Measurements from ENCODE around the gene MYRFL.
"Not testable (repeated sequence)": the region's sequence is repeated elsewhere in the genome, so short reads cannot be mapped to it uniquely, and the experiment has no call there.

Gene MYRFL

DNA sequence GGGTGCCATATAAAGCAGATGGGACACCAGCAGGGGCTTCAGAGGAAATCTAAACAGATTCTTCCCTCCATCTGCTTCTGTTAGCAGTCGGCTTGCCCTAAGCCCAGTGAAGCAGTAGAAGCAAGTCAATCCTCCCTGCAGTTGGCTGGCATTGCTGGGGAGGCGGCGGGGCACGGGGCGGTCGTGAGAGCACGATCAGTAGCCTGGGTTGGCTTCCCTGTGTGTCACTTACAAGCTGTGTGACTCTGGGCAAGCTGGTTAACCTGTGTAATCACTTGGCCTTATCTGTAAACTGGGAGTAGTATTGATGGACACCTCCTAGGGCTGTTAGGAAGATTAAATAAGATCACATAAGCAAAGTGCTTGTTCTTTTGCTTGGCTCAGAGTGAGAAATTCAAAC lies 19.4 kb downstream of the MYRFL start:
- DNase-seq = peak; percentile 83

- DNase-seq = no peak
Observed at GRCh38 chr12:69844836-69845235, 19.8 kb downstream of the MYRFL start.

DNA sequence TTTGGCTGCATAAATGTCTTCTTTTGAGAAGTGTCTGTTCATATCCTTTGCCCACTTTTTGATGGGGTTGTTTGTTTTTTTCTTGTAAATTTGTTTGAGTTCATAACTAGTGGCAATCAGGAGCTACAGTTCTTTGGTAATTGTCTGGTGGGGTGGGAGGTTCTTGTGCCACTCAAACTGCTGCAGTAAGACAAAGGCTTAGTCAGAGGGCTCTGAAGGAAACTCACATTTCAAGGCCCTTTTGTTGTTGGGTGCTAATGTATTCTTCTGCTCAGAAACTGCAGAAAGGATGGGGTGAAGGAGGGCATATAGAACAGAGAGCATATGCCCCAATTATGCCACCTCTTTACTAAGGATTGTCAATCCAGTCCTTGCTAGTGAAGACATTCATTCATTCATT lies 21.9 kb downstream of the MYRFL start:
- no peak for DNase-seq

- DNase-seq = no peak
Observed at GRCh38 chr12:69851976-69852375, 26.9 kb downstream of the MYRFL start.

GRCh38 chr12:69853176-69853961 lies 28.3 kb downstream of the MYRFL start:
- DNase-seq = not testable (repeated sequence)

- no peak for DNase-seq
Observed at GRCh38 chr12:69866698-69867097, 41.7 kb downstream of the MYRFL start.

DNA sequence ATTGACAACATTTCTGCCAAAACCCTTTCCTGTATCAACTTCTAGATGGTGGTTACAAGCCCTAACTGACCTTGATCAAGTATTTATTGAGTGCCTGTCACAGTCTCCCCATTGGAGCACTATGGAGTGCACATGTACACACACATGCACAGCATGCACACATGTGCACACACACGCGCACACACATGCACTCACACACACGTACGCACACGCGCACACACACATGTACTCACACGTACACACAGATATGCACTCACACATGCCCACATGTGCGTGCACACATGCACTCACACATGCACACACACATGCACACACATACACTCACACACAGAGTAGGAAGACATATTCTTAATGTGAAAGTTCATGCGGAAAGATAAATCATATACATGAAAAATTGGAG lies 43.7 kb downstream of the MYRFL start:
- DNase-seq = no peak

DNA sequence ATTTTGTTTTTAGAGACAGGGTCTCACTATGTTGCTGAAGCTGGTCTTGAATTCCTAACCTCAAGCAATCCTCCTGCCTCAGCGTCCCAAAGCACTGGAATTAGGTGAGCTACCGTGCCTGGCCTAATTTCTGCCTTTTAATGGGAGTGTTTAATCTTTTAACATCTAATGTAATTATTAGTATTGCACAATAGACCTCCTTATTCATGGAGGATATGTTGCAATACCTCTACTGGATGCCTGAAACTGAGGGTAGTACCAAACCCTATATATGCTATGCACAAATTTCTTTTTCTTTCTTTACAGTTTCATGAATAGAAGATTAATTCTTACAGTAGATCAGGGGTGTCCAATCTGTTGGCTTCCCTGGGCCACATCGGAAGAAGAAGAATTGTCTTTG lies 47.8 kb downstream of the MYRFL start:
- DNase-seq = no peak

DNA sequence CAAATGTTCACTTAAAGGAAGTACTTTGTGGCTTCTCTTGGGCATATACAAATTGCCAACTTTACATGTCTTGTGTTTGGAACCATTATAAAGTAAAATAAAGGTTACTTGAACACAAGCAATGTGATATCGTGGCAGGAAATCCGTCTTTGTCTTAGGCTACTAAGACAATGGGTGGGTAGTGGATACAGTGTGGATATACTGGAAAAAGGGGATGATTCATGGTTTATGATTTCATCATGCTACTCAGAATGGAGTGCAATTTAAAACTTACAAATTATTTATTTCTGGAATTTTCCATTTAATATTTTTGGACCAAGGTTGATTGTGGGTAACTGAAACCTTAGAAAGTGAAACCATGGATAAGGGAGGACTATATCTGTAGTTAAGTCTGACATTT lies 48.4 kb downstream of the MYRFL start:
- DNase-seq = no peak

DNA sequence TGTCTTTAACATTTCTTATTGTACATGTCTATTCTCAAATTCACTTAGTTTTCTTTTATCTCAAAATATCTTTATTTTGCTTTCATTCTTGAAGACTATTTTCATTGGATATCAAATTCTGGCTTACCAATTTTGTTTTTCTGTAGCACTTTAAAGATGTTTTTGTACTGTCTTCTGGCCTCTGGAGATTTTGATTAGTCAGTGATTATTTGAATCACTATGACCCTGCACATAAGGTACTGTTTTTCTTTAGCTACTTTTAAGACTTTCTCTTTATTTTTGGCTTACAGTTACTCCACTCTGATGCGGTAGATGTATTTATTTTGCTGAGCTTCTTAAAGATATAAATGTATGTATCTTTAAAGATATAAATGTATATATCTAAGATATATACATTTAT lies 49.6 kb downstream of the MYRFL start:
- DNase-seq = no peak

GRCh38 chr12:69875416-69875935 lies 50.4 kb downstream of the MYRFL start:
- no peak for DNase-seq

- peak; percentile 10 for DNase-seq
Observed at GRCh38 chr12:69879007-69879960, 54.3 kb downstream of the MYRFL start.

DNA sequence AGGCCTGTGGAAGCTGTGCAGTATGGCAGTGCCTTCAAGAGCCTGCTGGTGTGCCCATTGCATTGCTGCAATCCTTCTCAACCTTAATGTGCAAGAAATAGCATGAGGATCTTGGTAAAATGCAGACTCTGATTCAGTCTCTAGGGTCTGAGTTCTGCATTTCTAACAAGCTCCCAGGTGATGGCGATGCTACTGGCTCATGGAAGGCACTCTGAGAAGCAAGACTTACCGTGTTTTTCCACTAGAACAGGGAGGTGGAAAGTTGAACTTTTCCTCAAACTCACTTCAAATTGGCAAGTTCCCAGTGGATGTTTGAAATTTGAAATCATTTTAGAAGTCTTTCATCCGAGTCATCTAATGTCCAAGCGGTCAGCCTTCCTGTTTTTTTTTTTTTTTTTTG lies 55.5 kb downstream of the MYRFL start:
- DNase-seq = no peak

GRCh38 chr12:69881771-69882170 lies 56.7 kb downstream of the MYRFL start:
- DNase-seq = peak; percentile 69

DNA sequence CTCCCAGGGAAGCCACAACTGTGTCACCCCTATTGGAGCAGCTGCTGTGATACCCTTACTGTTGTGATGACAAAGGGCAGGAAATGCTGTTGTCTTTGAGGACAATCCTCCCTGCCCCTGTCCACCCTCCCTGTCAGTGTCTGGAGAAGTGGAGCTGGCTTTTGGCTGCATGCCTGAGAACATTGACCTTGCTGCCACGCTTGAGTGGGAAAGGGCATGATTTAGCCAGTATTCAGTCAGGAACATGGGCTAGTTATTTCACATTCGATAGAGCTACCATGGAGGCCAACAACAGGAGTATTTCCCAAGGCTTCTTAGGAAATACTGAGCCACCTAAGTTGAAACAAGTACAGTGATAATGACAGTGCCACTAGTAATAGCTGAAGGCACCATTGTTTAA lies 59.4 kb downstream of the MYRFL start:
- DNase-seq = no peak

DNA sequence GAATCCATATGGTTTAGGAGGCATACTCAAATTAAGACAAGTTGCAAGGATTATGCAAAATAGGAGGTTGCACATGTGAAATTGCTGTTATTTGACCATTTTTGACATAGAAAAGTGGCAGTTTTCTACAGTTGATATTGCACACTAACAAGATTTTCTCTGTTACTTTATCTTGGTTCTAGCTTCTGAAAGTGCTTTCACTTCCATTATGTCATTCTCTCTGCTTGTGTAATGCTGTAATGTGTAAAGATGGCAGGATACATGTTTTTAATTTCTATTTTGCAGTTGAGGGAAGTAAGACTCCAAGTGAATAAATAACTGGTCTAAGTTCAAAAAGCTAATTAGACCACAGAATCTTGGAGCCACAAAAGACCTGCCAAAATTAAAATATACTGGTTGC lies 60.6 kb downstream of the MYRFL start:
- DNase-seq = no peak

GRCh38 chr12:69886109-69886508 lies 61.1 kb downstream of the MYRFL start:
- DNase-seq = peak; percentile 65

- DNase-seq = no peak
Observed at GRCh38 chr12:69886715-69887114, 61.7 kb downstream of the MYRFL start.

DNA sequence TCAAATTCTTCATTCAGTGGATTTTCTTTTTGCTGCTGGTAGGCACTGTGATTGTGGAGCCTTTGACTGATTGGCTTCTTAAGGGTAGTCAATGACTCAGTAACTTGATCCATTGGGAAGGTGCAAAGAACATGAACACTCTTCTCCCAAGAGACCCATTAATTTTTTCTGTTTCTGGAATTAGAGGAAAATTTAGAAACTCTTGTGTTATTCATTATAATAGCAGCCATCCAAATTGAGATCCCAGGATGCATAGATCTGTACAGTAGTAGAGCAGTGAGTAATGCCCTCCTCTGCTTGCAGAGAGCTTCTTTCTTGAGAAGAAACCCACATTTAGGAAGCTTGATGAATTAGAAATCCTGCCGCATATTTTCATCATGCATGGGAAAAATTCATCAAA lies 63.9 kb downstream of the MYRFL start:
- DNase-seq = no peak

GRCh38 chr12:69894800-69895383 lies 69.9 kb downstream of the MYRFL start:
- DNase-seq = no peak

DNA sequence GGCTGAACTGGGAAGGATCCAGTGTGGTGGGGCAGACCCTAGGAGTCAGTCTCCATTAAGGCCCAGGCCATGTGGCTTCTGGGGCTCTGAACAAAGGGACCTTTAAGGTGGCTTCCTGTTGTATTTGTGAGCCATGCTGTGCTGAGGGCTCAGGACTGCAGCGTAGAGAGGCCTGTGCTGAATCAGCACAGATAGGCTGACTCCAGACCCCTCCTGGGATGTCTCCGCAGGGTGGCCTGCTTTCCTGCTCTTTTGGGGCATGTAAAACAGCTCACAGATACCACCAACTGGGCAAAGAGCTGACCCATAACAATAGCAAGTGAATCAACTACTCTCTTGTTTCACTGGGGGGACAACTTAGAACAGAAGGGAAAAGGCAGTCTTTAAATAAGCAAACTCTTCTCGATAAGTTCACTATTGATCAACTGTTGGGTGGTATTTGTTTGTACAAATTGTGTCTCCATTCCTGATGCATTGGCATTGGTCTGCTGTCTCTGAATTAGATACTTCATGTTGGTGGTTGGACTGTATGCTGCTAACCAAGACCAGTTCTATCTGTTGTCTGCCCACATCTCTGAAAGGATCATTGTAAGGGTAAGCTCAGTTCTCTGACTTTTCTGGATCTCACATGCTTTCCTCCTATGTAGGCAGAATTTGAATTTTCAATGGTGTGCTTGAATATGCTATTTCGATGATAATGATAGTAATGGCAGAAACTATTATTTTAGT lies 71.8 kb downstream of the MYRFL start:
- DNase-seq = no peak

DNA sequence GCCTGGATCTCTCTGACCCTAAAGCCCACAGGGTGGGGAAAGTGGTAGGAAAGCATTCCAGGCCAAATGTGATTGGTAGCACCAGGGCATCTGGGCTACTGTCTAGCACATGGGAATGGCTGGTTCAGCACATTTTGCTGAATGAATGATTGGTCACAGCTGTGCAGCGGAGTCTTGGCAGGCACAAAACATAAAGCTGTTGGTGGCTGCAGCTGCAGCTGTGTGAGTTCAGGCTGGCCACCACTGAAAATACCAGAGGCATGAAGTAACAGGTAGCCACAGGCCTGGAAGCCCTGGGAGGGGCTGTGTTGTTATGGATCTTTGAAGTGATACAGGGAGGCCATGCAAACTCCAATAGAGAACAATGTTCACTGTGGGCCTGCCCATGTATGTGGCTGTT lies 72.7 kb downstream of the MYRFL start:
- no peak for DNase-seq

DNA sequence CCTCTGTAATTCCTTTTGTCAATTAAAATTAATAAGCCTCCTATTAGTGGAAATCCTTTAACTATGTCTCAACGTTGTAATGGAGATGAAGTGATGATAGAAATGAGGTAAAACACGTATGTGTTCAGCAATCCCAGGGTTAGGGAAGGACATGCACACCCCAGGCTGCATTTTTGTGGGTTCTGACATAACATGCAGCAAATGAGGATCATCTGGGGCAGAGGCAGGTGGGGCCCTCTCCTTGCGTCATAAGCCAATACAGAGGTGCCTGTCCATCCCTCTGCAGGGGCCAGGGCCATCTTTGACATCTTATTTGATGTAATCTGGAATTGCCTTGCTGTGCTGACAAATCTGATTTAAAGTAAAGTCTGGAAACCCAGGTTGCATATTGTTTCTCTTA lies 73.2 kb downstream of the MYRFL start:
- DNase-seq = no peak

All from DMS 273 treated with DMSO at 0.1 percent for 48 hours (cell line).